SU-DHL-6 (cell line): ENCODE measurements around the gene HYCC1.

Experiments used
- CTCF ChIP-seq: fragments of 200-600 bp; sonication (generic); IDR thresholded peaks from one replicate; pipeline ENCODE4 v1.5.1; 2017; ENCODE audit warnings: antibody characterized with exemption, mild to moderate bottlenecking, low read length, moderate library complexity; ENCODE audit not compliant: insufficient read depth, poor library complexity, severe bottlenecking
- EZH2phosphoT487 ChIP-seq: fragments of 200-600 bp; sonication (generic), shearing (Covaris generic); conservative IDR thresholded peaks from 2 replicates; pipeline ENCODE4 v1.6.1; 2018; ENCODE audit warnings: mild to moderate bottlenecking, antibody characterized with exemption, low read length, moderate library complexity, mixed read lengths

GRCh38 chr7:23000597-23001360 is 13.2 kb downstream of the HYCC1 start:
- TF ChIP-seq CTCF (no peak), EZH2phosphoT487 (no peak)
